Central memory CD8-positive, alpha-beta T cell (primary cell): ENCODE results near the gene CDC7.

Experiments
- ATAC-seq: fragments of 150-1000 bp; cut with Tn5 transposase; replicated peaks from 2 replicates; pipeline ENCODE4 v1.10.0; 2022; ENCODE audit warnings: mild to moderate bottlenecking, moderate FRiP score, moderate number of reproducible peaks; ENCODE audit not compliant: poor library complexity, severe bottlenecking; ENCODE audit errors: extremely low read depth
- DNase-seq, 2 donors: peaks; one replicate each; pipeline ENCODE4 v3.0.0; 2021; ENCODE audit warnings: low spot score in 2 of 2
- H3K27ac Mint-ChIP-seq: one replicate; pipeline ENCODE4 v1.8.0; 2022; ENCODE audit warnings: low read depth, mild to moderate bottlenecking, moderate library complexity, mixed read lengths
- H3K27me3 Mint-ChIP-seq: one replicate; pipeline ENCODE4 v1.8.0; 2022; ENCODE audit warnings: mixed read lengths
- H3K36me3 Mint-ChIP-seq: one replicate; pipeline ENCODE4 v1.8.0; 2022; ENCODE audit warnings: mild to moderate bottlenecking, moderate library complexity, mixed read lengths; ENCODE audit not compliant: insufficient read depth
- H3K4me1 Mint-ChIP-seq: one replicate; pipeline ENCODE4 v1.8.0; 2022; ENCODE audit warnings: mixed read lengths
- H3K4me3 Mint-ChIP-seq: one replicate; pipeline ENCODE4 v1.8.0; 2022; ENCODE audit warnings: mild to moderate bottlenecking, moderate library complexity, mixed read lengths
- H3K9me3 Mint-ChIP-seq: one replicate; pipeline ENCODE4 v1.8.0; 2022; ENCODE audit warnings: mixed read lengths

Gene CDC7

DNA sequence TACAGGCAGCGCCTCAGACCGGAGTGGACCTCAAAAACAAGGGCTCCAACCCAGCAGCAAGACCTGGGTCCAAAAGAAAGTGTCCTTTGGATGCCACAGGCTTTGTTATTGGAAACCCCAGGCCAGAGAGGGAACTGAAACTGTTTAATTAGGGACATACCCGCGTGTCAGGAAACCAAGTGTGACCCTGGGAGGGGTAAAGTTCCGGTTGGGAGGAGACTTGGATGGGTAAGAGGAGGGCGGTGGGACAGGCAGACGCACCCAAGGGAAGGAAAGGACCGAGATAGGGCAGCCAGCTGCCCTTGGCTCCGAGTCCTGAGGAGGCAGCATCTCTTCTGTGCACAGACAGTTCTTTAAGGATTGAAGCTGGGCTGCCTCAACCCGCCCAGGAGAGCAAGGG is 71.4 kb downstream of the CDC7 start:
- Mint-ChIP-seq H3K4me3 (no peak overlapping the region), H3K4me1 (peaks cover 31% of the 10 kb centered on the region), H3K9me3 (no peaks in the 10 kb centered on the region), H3K27me3 (no peaks in the 10 kb centered on the region), H3K27ac (no peak overlapping the region), H3K36me3 (peaks cover 2% of the 10 kb centered on the region)
- no peak for DNase-seq
- ATAC-seq, result no peak
